ENCODE measurements around the gene OTC. TPM values are rescaled to one million over a fixed set of nuclear protein-coding genes. Genes with fewer than 3 reads are reported as not detected.

OTC gene
- total RNA-seq, 1 donor from 2014 or later, result not detected

- H3K36me3 Mint-ChIP-seq (ENCODE audit: low read depth, unreplicated experiment), result peaks cover 2% of the 10 kb centered on the region
- no peak overlapping the region for H3K27ac ChIP-seq (ENCODE audit: low read depth, low read length)
- no peak overlapping the region for H3K27ac Mint-ChIP-seq (ENCODE audit: unreplicated experiment)
- H3K9me3 Mint-ChIP-seq (ENCODE audit: unreplicated experiment), result no peaks in the 10 kb centered on the region
- H3K79me2 ChIP-seq (ENCODE audit: insufficient read depth, low read length), result no peaks in the 10 kb centered on the region
- FAIRE-seq (peak; percentile 43), DNase-seq (ENCODE audit: low read depth) (no peak)
- no peak overlapping the region for H3K4me3 ChIP-seq (ENCODE audit: insufficient read depth, low read depth, low read length)
- H2AFZ ChIP-seq (ENCODE audit: low read depth, low read length), result no peak overlapping the region
- H3K36me3 ChIP-seq (ENCODE audit: insufficient read depth, low read length), result no peaks in the 10 kb centered on the region
- no peaks in the 10 kb centered on the region for H3K9me3 ChIP-seq (ENCODE audit: insufficient read depth, low read depth, low read length)
- H3K4me2 ChIP-seq (ENCODE audit: low read length), result no peak overlapping the region
- TF ChIP-seq EZH2 (IDR thresholded peaks at IDR 0.05; ENCODE audit: insufficient read depth, low read length) (no peak), CTCF (IDR thresholded peaks at IDR 0.05; ENCODE audit: insufficient read depth, low read depth, low read length) (no peak)
- H3K27me3 ChIP-seq (ENCODE audit: insufficient read depth, low read length), result no peaks in the 10 kb centered on the region
- H3K4me3 Mint-ChIP-seq (ENCODE audit: unreplicated experiment), result no peak overlapping the region
- H3K4me1 ChIP-seq (ENCODE audit: insufficient read depth, low read length), result peaks cover 9% of the 10 kb centered on the region
- H4K20me1 ChIP-seq (ENCODE audit: insufficient read depth, low read length), result no peaks in the 10 kb centered on the region
- H3K4me1 Mint-ChIP-seq (ENCODE audit: low read depth, unreplicated experiment), result peaks cover 12% of the 10 kb centered on the region
- H3K9ac ChIP-seq (ENCODE audit: low read length), result no peak overlapping the region
- no peaks in the 10 kb centered on the region for H3K27me3 Mint-ChIP-seq (ENCODE audit: low read depth, unreplicated experiment)
These were observed 37.2 kb upstream of the OTC start for GRCh38 chrX:38315186-38315585.

- H3K27ac ChIP-seq (ENCODE audit: low read depth, low read length), result no peak overlapping the region
- H4K20me1 ChIP-seq (ENCODE audit: insufficient read depth, low read length), result no peaks in the 10 kb centered on the region
- no peak overlapping the region for H3K4me2 ChIP-seq (ENCODE audit: low read length)
- H3K4me1 ChIP-seq (ENCODE audit: insufficient read depth, low read length), result peaks cover 3% of the 10 kb centered on the region
- no peaks in the 10 kb centered on the region for H3K9me3 ChIP-seq (ENCODE audit: insufficient read depth, low read depth, low read length)
- H3K4me3 ChIP-seq (ENCODE audit: insufficient read depth, low read depth, low read length), result no peak overlapping the region
- Mint-ChIP-seq H3K4me1 (ENCODE audit: low read depth, unreplicated experiment) (peaks cover 1% of the 10 kb centered on the region), H3K9me3 (ENCODE audit: unreplicated experiment) (no peaks in the 10 kb centered on the region), H3K27me3 (ENCODE audit: low read depth, unreplicated experiment) (no peaks in the 10 kb centered on the region), H3K36me3 (ENCODE audit: low read depth, unreplicated experiment) (peaks cover 2% of the 10 kb centered on the region), H3K4me3 (ENCODE audit: unreplicated experiment) (no peak overlapping the region), H3K27ac (ENCODE audit: unreplicated experiment) (no peak overlapping the region)
- no peaks in the 10 kb centered on the region for H3K27me3 ChIP-seq (ENCODE audit: insufficient read depth, low read length)
- TF ChIP-seq CTCF (IDR thresholded peaks at IDR 0.05; ENCODE audit: insufficient read depth, low read depth, low read length), result no peak
- no peak for TF ChIP-seq EZH2 (IDR thresholded peaks at IDR 0.05; ENCODE audit: insufficient read depth, low read length)
- DNase-seq (ENCODE audit: low read depth), result no peak
- no peak overlapping the region for H2AFZ ChIP-seq (ENCODE audit: low read depth, low read length)
- H3K36me3 ChIP-seq (ENCODE audit: insufficient read depth, low read length), result no peaks in the 10 kb centered on the region
- no peak for FAIRE-seq
- no peaks in the 10 kb centered on the region for H3K79me2 ChIP-seq (ENCODE audit: insufficient read depth, low read length)
- H3K9ac ChIP-seq (ENCODE audit: low read length), result no peak overlapping the region
These were observed 34.2 kb upstream of the OTC start for GRCh38 chrX:38318196-38318595.

- DNase-seq (ENCODE audit: low read depth) (no peak), FAIRE-seq (peak; percentile 95)
- TF ChIP-seq EZH2 (IDR thresholded peaks at IDR 0.05; ENCODE audit: insufficient read depth, low read length), result no peak
- TF ChIP-seq CTCF (IDR thresholded peaks at IDR 0.05; ENCODE audit: insufficient read depth, low read depth, low read length), result no peak
- H3K27me3 ChIP-seq (ENCODE audit: insufficient read depth, low read length), result no peaks in the 10 kb centered on the region
- H3K9me3 Mint-ChIP-seq (ENCODE audit: unreplicated experiment), result no peaks in the 10 kb centered on the region
- no peaks in the 10 kb centered on the region for H3K4me1 ChIP-seq (ENCODE audit: insufficient read depth, low read length)
- no peaks in the 10 kb centered on the region for H3K79me2 ChIP-seq (ENCODE audit: insufficient read depth, low read length)
- no peak overlapping the region for H3K9ac ChIP-seq (ENCODE audit: low read length)
- no peak overlapping the region for H3K4me3 Mint-ChIP-seq (ENCODE audit: unreplicated experiment)
- H3K27ac Mint-ChIP-seq (ENCODE audit: unreplicated experiment), result no peak overlapping the region
- H3K27me3 Mint-ChIP-seq (ENCODE audit: low read depth, unreplicated experiment), result no peaks in the 10 kb centered on the region
- H3K4me2 ChIP-seq (ENCODE audit: low read length), result no peak overlapping the region
- no peaks in the 10 kb centered on the region for H3K4me1 Mint-ChIP-seq (ENCODE audit: low read depth, unreplicated experiment)
- no peaks in the 10 kb centered on the region for H3K36me3 ChIP-seq (ENCODE audit: insufficient read depth, low read length)
- H4K20me1 ChIP-seq (ENCODE audit: insufficient read depth, low read length), result no peaks in the 10 kb centered on the region
- peaks cover 2% of the 10 kb centered on the region for H3K36me3 Mint-ChIP-seq (ENCODE audit: low read depth, unreplicated experiment)
- H3K27ac ChIP-seq (ENCODE audit: low read depth, low read length), result no peak overlapping the region
- H3K9me3 ChIP-seq (ENCODE audit: insufficient read depth, low read depth, low read length), result no peaks in the 10 kb centered on the region
- H2AFZ ChIP-seq (ENCODE audit: low read depth, low read length), result no peak overlapping the region
- H3K4me3 ChIP-seq (ENCODE audit: insufficient read depth, low read depth, low read length), result no peak overlapping the region
These were observed 33.8 kb upstream of the OTC start for GRCh38 chrX:38318606-38319005.
